Stimulated activated naive CD8-positive, alpha-beta T cell treated with anti-CD3 and anti-CD28 coated beads, Interleukin-15, Interleukin-2, amounts not matched to agents 100 ng/mL and 50 ng/mL, for 24 hours (primary cell): ENCODE results near the gene KRT12.

Experiments used
- H3K27ac Mint-ChIP-seq: one replicate; pipeline ENCODE4 v1.8.0; 2021; ENCODE audit warnings: mild to moderate bottlenecking, mixed read lengths
- H3K27me3 Mint-ChIP-seq: one replicate; pipeline ENCODE4 v1.8.0; 2021; ENCODE audit warnings: mixed read lengths
- H3K36me3 Mint-ChIP-seq: one replicate; pipeline ENCODE4 v1.8.0; 2021; ENCODE audit warnings: low read depth, mixed read lengths
- H3K4me1 Mint-ChIP-seq: one replicate; pipeline ENCODE4 v1.8.0; 2021; ENCODE audit warnings: low read depth, mixed read lengths
- H3K4me3 Mint-ChIP-seq: one replicate; pipeline ENCODE4 v1.8.0; 2021; ENCODE audit warnings: mild to moderate bottlenecking, mixed read lengths
- H3K9me3 Mint-ChIP-seq: one replicate; pipeline ENCODE4 v1.8.0; 2021; ENCODE audit warnings: mixed read lengths

KRT12 gene

DNA sequence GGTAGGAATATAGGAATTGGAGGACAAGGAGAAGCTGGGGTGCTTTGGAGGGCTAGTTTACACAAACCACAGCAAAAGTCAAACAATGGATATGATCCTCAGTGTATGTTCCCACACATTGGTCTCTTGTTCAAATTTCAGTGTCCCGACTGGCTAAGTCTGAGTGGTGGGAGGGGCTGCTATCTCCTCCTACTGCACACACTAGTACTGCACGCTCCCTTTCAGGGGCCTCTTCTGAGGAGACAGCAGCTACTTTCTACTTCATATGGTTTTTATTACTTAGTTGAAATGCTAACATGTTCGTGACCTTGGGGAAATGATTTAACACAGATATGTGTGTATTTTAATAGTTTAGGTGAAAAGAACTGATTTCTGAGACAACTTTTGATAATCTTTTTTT lies 25.8 kb downstream of the KRT12 start:
- Mint-ChIP-seq H3K36me3 (no peaks in the 10 kb centered on the region), H3K4me1 (no peaks in the 10 kb centered on the region), H3K27me3 (peaks cover 22% of the 10 kb centered on the region), H3K27ac (no peak overlapping the region), H3K9me3 (no peaks in the 10 kb centered on the region), H3K4me3 (no peak overlapping the region)

DNA sequence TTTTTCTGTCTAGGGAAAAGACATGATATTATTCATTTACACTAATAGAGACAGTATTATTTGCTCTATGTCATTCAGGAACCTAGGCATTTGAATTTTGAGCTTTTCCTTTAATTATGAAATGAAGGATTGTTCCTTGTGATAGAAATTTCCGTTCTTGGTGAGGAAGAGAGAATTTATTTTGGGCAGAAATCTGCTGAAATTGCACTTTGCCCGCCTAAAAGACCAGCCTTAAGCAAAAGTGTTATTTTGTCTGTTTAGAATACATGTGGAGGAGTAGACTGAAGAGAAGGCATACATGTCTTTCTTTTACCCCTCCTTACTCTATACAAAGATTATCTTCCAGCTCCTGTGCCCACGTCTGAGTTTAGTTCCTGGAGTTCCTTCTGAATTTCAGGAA lies 27.8 kb downstream of the KRT12 start:
- Mint-ChIP-seq H3K4me1 (no peaks in the 10 kb centered on the region), H3K27ac (no peak overlapping the region), H3K9me3 (no peaks in the 10 kb centered on the region), H3K4me3 (no peak overlapping the region), H3K27me3 (peaks cover 12% of the 10 kb centered on the region), H3K36me3 (peaks cover 5% of the 10 kb centered on the region)

DNA sequence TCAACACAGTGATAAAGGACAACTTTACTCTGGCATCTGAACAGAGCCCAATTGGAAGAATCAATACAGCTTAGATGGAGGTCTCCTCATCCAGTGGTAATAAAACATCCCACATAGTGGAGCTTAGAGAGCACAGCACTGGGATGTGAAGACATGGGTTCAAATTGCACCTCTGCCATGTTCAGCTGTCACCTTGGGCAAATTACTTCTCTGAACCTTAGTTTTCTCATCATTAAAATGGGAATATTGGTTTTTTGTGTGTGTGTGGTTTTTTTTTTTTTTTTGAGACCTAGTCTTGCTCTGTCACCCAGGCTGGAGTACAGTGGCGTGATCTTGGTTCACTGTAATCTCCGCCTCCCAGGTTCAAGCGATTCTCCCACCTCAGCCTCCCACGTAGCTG lies 31.0 kb downstream of the KRT12 start:
- no peak overlapping the region for H3K4me3 Mint-ChIP-seq
- H3K36me3 Mint-ChIP-seq = peaks cover 9% of the 10 kb centered on the region
- no peak overlapping the region for H3K27ac Mint-ChIP-seq
- no peaks in the 10 kb centered on the region for H3K4me1 Mint-ChIP-seq
- H3K9me3 Mint-ChIP-seq = no peaks in the 10 kb centered on the region
- H3K27me3 Mint-ChIP-seq = no peaks in the 10 kb centered on the region

DNA sequence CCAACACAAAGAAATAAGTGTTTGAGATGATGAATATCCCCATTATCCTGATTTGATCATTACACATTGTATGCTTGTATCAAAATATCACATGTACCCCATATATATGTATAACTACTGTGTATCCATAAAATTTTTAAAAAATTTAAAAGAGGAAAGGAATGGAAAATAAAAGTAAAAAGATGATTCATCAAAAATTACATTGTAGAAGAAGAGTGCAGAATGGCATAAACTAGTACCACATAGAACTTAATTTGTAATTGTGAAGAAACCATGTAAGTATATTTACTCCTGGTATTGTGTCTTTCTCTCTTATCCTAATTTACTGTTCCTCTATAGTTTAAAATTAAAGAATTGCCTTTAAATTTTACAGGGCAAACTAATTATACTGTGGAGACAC lies 33.1 kb downstream of the KRT12 start:
- Mint-ChIP-seq H3K27ac (no peak overlapping the region), H3K4me1 (no peaks in the 10 kb centered on the region), H3K4me3 (no peak overlapping the region), H3K9me3 (no peaks in the 10 kb centered on the region), H3K36me3 (peaks cover 19% of the 10 kb centered on the region), H3K27me3 (no peaks in the 10 kb centered on the region)

DNA sequence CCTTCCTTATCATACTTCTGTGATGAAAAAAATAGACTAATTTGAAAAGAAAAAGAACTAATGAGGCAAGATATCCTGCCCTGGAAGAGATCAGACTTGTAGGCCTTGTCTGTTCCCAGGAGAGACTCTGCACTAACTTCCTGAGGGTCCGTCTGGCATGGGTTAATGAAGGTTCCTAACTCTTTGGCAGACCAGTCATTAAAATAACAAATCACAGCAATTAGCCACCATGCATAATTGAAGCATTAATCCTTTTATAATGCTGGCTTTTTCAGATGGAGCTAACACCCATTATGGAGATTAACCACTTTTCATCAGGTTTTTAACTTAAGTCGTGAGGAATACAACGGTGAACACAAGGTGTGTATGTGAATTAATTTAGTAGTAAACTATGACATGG lies 34.2 kb downstream of the KRT12 start:
- Mint-ChIP-seq H3K4me1 (peaks cover 3% of the 10 kb centered on the region), H3K36me3 (peaks cover 23% of the 10 kb centered on the region), H3K9me3 (no peaks in the 10 kb centered on the region), H3K27ac (no peak overlapping the region), H3K27me3 (no peaks in the 10 kb centered on the region), H3K4me3 (no peak overlapping the region)

DNA sequence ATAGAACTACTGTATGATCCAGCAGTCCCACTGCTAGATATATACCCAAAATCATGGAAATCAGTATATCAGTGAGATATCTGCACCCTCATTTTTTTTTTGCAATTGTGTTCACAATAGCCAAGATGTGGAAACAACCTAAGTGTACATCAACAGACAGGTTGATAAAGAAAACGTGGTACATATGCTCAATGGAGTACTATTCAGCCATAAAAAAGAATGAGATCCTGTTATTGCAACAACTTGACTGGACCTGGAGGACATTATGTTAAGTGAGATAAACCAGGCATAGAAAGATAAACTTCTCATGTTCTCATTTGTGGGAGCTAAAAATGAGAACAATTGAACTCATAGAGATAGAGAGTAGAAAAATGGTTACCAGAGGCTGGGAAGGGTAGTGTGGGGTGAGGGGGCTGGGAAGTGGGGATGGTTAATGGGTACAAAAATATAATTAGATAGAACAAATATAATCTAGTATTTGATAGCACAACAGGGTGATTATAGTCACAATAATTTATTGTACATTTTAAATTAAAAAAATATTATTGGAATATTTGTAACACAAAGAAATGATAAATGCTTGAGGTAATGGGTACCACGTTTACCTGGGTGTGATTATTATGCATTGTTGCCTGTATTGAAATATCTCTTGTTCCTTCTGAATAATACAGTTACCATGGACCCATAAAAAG lies 36.8 kb downstream of the KRT12 start:
- no peak overlapping the region for H3K4me3 Mint-ChIP-seq
- H3K27me3 Mint-ChIP-seq = peaks cover 9% of the 10 kb centered on the region
- H3K9me3 Mint-ChIP-seq = no peaks in the 10 kb centered on the region
- H3K4me1 Mint-ChIP-seq = peaks cover 10% of the 10 kb centered on the region
- no peak overlapping the region for H3K27ac Mint-ChIP-seq
- H3K36me3 Mint-ChIP-seq = peaks cover 23% of the 10 kb centered on the region

DNA sequence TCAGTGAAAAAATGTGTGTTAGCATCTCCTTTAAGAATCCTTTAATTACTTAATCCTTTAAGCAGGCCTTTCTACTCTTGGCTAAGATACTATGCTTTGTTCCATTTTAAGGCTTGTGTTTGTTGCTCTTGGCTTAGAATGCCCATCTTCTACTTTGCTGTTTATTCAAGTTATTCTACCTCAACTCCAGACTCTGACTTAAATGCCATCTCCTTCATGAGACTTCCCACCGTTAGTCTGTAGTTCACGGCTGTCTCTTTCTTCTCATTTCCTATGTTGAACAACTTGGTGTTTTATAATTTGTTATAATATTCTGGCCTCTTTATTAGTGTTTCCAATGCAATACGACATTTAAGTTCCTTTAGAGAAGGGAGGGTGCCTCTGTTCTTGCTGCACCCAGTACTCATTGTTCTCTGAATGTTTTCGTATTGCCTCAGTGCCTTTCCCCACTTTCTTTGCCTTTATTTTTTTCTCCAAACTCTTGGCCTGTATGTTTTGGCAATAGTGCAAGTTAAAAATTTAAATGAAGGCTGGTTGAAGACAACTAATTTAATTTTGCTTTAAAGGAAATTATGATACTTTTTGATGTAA lies 38.5 kb downstream of the KRT12 start:
- Mint-ChIP-seq H3K27me3 (peaks cover 12% of the 10 kb centered on the region), H3K27ac (no peak overlapping the region), H3K4me1 (peaks cover 16% of the 10 kb centered on the region), H3K36me3 (peaks cover 17% of the 10 kb centered on the region), H3K9me3 (no peaks in the 10 kb centered on the region), H3K4me3 (no peak overlapping the region)

DNA sequence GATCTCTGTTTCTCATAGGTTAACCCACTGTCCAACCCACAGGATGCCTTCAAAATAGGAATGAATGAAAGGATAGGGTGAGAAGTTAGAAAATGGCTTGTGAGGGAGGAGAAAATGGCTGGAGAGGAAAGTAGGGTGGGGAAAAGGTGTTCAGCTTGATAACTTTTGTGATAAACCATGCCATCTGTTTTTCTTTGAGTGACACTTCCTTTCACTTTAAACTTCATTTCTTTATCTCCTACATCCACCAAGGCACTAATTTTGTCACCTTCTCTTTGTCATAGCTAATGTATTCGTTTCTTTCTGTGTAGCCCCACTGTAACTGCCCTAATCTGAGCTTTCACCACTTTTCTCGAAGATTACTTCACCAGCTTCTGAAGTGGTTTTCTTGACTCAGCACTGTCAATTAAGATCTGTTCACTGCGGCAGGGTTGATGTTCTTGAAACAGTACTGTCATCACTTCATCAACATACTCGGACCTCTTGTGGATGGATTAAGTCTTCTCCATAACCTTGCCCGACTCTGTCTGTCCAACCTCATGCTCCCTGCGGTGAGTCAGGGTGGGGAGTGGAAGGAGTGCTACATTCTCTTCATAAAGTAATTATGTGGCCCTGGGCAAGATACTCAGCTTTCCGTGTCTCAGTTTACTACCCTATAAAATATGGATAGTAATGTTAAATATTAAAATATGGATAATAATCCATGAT lies 39.1 kb downstream of the KRT12 start:
- H3K4me1 Mint-ChIP-seq = peaks cover 16% of the 10 kb centered on the region
- H3K36me3 Mint-ChIP-seq = peaks cover 14% of the 10 kb centered on the region
- no peaks in the 10 kb centered on the region for H3K9me3 Mint-ChIP-seq
- H3K4me3 Mint-ChIP-seq = no peak overlapping the region
- H3K27me3 Mint-ChIP-seq = peaks cover 12% of the 10 kb centered on the region
- H3K27ac Mint-ChIP-seq = no peak overlapping the region

DNA sequence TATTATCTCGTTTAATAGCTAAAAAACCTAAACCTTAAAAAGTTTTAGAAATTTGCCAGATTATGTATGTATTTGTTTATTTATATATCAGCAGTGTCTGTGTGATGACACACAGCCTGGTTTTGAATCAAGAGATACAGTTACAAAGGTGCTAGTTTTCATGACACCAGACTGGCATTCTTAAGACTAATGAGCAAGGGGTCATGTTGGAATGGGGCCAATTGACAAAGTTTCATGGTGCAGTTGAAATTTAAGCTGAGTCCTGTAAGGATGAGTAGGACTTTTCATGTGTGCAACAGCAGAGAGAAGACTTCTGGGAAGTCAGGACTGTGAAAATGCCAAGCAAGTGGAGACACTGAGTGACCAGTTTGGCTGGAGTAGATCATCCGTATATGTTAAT lies 41.4 kb downstream of the KRT12 start:
- H3K4me1 Mint-ChIP-seq = peaks cover 16% of the 10 kb centered on the region

DNA sequence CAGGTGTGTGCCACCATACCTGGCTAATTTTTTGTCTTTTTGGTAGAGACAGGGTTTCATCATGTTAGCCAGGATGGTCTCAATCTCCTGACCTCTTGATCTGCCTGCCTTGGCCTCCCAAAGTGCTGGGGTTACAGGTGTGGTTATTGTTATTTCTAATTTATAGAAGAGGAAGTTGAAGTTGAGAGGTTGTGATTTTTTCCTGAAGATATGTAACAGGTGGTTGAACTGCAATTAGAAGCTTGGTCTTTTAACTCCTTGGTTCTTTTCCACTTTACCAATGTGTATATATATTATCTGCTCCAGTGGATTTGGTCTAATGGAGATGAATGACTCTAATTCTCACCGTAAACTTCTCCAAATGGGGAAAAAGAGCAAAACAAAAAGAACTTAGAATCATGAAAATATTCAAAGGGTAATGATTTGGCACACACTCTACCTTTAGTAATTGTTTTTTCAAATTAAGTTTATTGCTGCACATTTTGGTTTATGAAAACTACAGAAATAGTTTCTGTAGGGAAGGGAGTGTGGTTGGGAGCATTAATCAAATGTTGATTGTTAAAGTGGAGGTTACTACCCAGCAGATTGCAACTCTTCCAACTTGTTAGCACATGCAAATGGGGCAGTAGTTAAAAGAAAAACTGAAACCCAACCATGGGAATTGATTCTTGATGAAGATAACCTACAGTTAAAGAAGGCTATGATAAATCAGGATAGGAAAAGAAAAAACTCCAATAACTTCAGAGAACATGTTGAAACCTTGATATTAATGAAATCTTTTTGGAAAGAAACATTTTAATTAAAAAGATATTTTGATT lies 42.8 kb downstream of the KRT12 start:
- Mint-ChIP-seq H3K4me3 (no peak overlapping the region), H3K4me1 (peaks cover 29% of the 10 kb centered on the region), H3K36me3 (peaks cover 25% of the 10 kb centered on the region), H3K27ac (no peak overlapping the region), H3K27me3 (peaks cover 15% of the 10 kb centered on the region), H3K9me3 (no peaks in the 10 kb centered on the region)

More for the DNA sequence above, 41.4 kb downstream of the KRT12 start:
- no peak overlapping the region for H3K4me3 Mint-ChIP-seq
- no peak overlapping the region for H3K27ac Mint-ChIP-seq
- peaks cover 15% of the 10 kb centered on the region for H3K27me3 Mint-ChIP-seq
- H3K9me3 Mint-ChIP-seq = no peaks in the 10 kb centered on the region
- peaks cover 26% of the 10 kb centered on the region for H3K36me3 Mint-ChIP-seq

DNA sequence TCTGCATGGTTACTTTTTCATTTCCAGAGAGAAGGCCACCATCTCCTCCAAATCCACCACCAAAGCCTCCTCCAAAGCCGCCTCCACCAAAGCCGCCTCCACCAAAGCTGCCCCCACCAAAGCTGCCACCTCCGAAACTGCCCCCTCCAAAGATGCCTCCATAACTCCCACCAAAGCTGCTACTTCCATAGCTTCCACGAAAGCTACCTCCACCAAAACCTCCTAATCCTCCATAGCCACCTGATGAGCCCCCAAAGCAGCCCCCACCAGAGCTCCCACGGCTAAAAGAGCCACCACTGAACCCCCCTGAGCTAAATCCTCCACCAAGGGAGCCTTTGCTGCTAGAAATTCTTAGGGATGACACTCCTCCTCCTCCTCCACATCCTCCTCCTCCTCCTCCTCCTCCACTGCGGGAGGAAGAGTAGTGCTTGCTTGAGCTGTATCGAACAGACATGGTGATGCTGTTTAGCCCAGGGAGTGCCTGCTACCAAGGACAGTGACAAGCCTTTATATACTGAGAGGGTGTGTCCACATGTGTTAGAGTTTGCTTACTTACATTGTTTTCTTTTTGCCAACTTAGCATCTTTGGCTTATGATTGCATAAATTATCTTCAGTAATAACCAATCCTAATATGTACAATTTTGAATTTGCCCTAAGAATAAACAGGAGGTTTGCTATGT lies 44.8 kb downstream of the KRT12 start, which contains the start of gene KRT10:
Gene KRT10 (minus strand): TSS at position 483 of the 681 bp plus-strand sequence. CDS start 29 bp downstream, at position 454.
- no peaks in the 10 kb centered on the region for H3K9me3 Mint-ChIP-seq
- H3K27me3 Mint-ChIP-seq = peaks cover 15% of the 10 kb centered on the region
- H3K27ac Mint-ChIP-seq = no peak within 1 kb of the TSS
- H3K36me3 Mint-ChIP-seq = peaks cover 31% of the 10 kb centered on the region
- H3K4me1 Mint-ChIP-seq = peaks cover 32% of the 10 kb centered on the region
- no peak within 1 kb of the TSS for H3K4me3 Mint-ChIP-seq

DNA sequence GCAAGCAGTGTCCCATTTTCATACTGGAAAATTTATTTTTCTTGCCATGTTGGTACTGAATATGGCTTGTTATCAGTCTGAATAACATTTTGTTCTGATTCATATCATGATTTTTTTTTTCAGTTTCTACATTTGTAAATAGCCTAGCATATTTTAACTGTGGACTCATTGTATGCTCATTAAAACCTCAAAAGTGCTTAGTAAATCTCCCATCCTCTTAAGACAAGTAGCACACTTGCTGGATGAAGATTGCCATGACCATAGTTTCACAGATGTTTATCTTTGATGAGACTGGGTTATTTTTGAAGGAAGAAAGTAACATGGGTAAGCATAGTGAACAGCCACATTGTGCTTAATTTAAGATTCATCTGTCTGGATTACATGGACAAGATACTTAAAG lies 45.5 kb downstream of the KRT12 start:
- H3K27me3 Mint-ChIP-seq = peaks cover 13% of the 10 kb centered on the region
- peaks cover 39% of the 10 kb centered on the region for H3K36me3 Mint-ChIP-seq
- peaks cover 31% of the 10 kb centered on the region for H3K4me1 Mint-ChIP-seq
- no peak overlapping the region for H3K4me3 Mint-ChIP-seq
- no peaks in the 10 kb centered on the region for H3K9me3 Mint-ChIP-seq
- no peak overlapping the region for H3K27ac Mint-ChIP-seq

DNA sequence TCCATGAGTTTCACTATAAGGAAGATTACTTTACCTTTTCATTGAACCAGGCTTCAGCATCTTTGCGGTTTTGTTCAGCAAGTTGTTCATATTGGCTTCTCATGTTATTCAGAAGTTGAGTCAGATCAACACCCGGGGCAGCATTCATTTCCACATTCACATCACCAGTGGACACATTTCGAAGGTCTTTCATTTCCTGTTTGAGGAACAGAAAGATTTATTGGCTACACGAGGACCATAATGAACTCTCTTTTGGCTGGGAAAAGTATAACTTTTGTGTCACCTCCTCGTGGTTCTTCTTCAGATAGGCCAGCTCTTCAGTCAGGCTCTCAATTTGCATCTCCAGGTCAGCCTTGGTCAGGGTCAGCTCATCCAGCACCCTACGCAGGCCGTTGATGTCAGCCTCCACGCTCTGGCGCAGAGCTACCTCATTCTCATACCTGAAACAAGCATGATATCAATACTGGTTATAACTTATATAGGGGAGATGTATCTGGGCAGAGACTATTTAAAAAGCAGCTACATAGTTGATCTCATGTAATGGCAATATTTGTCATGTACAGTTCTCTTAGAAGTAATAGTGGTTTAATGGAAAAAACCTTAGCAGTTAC lies 46.7 kb downstream of the KRT12 start:
- peak overlapping the region; percentile 47 for H3K27ac Mint-ChIP-seq
- peak overlapping the region; percentile 87 for H3K4me3 Mint-ChIP-seq
- H3K4me1 Mint-ChIP-seq = peaks cover 31% of the 10 kb centered on the region
- H3K9me3 Mint-ChIP-seq = no peaks in the 10 kb centered on the region
- H3K27me3 Mint-ChIP-seq = peaks cover 7% of the 10 kb centered on the region
- H3K36me3 Mint-ChIP-seq = peaks cover 41% of the 10 kb centered on the region

DNA sequence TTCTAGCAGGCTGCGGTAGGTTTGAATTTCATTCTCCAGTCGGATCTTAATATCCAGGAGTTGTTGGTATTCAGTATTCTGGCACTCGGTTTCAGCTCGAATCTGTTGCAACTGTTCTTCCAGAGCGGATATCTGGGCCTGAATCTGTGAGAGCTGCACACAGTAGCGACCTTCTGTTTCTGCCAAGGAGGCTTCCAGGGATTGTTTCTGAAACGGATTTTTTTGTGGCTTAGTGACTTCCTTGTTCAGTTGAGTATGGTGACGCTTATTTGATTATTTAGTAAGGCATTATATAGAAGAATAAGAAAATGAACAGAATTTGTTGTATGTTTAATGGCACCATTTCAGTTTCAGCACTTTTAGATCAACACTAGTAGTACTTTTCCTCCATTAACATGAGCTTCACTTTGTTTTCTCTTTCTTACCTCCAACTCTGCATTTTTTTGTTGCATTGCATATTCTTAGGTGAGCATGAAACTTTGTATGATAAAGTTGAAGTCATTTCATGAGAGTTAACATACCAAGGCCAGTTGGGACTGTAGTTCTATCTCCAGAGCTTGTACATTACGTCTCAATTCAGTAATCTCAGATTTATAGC lies 47.4 kb downstream of the KRT12 start:
- H3K36me3 Mint-ChIP-seq = peaks cover 41% of the 10 kb centered on the region
- H3K9me3 Mint-ChIP-seq = no peaks in the 10 kb centered on the region
- H3K27ac Mint-ChIP-seq = peak overlapping the region; percentile 70
- peak overlapping the region; percentile 87 for H3K4me3 Mint-ChIP-seq
- peaks cover 31% of the 10 kb centered on the region for H3K4me1 Mint-ChIP-seq
- H3K27me3 Mint-ChIP-seq = peaks cover 4% of the 10 kb centered on the region
